Measurements from ENCODE around the gene CA9. TPM values are rescaled to one million over a fixed set of nuclear protein-coding genes. Genes with fewer than 3 reads are reported as not detected.

The CA9 gene
- total RNA-seq, 1 experiment from 2014 or later, result 1.0 TPM

- TF ChIP-seq NFYB (CRISPR knock-in tag; conservative IDR thresholded peaks at IDR 0.05; ENCODE audit: low read depth) (no peak), CDX4 (CRISPR knock-in tag; IDR thresholded peaks at IDR 0.05; ENCODE audit: borderline replicate concordance) (no peak), NFE2L1 (CRISPR knock-in tag; IDR thresholded peaks at IDR 0.05) (no peak)
- POLR2A ChIA-PET, result interaction anchor here (1.0 to 2.7 kb wide), 10 partner anchors 8 to 149 kb away, joined by 3 to 17 read pairs (median 4); partner anchors contain the start of genes CA9, HINT2 and TPM2
- Mint-ChIP-seq H3K4me1 (peaks cover 24% of the 10 kb centered on the region), H3K4me3 (peak overlapping the region; percentile 81), H3K36me3 (peaks cover 27% of the 10 kb centered on the region), H3K27ac (peak overlapping the region; percentile 71; the same call in 1 of the 2 replicates), H3K27me3 (ENCODE audit: low read depth) (no peaks in the 10 kb centered on the region; the same call in 1 of the 2 replicates), H3K9me3 (peaks cover 7% of the 10 kb centered on the region)
- CTCF ChIA-PET, result interaction anchor here (0.8 to 10.2 kb wide), 18 partner anchors 9 to 217 kb away, joined by 3 to 127 read pairs (median 12); partner anchors contain the start of genes CREB3, GBA2, RGP1 and TESK1
- DNase-seq (ENCODE audit: low spot score) (no peak), ATAC-seq (no peak)
Measured at GRCh38 chr9:35665471-35665818, 8.3 kb upstream of the CA9 start.

GRCh38 chr9:35666045-35666444 lies 7.7 kb upstream of the CA9 start:
- Mint-ChIP-seq H3K36me3 (peaks cover 21% of the 10 kb centered on the region), H3K27me3 (ENCODE audit: low read depth) (no peaks in the 10 kb centered on the region; the same call in 1 of the 2 replicates), H3K9me3 (peaks cover 7% of the 10 kb centered on the region), H3K4me3 (no peak overlapping the region), H3K4me1 (peaks cover 24% of the 10 kb centered on the region), H3K27ac (no peak overlapping the region)
- no peak for DNase-seq (ENCODE audit: low spot score)
- POLR2A ChIA-PET, result interaction anchor here (2.7 kb wide), 1 partner anchor 14 kb away, joined by 9 read pairs; no protein-coding TSS in a partner anchor
- no peak for ATAC-seq
- CTCF ChIA-PET, result interaction anchor here (1.7 to 10.2 kb wide), 9 partner anchors 10 to 216 kb away, joined by 4 to 127 read pairs (median 14); partner anchors contain the start of genes TESK1 and TPM2
- TF ChIP-seq CREM (CRISPR knock-in tag; IDR thresholded peaks at IDR 0.05) (no peak), SP1 (CRISPR knock-in tag; conservative IDR thresholded peaks at IDR 0.05) (no peak), ZBTB43 (CRISPR knock-in tag; IDR thresholded peaks at IDR 0.05) (no peak), ELF4 (CRISPR knock-in tag; IDR thresholded peaks at IDR 0.05; ENCODE audit: low read depth) (no peak), USF1 (CRISPR knock-in tag; IDR thresholded peaks at IDR 0.05) (no peak), JUN (CRISPR knock-in tag; IDR thresholded peaks at IDR 0.05) (no peak), ATF3 (CRISPR knock-in tag; conservative IDR thresholded peaks at IDR 0.05) (no peak), GTF2I (CRISPR knock-in tag; conservative IDR thresholded peaks at IDR 0.05) (no peak), MLX (CRISPR knock-in tag; IDR thresholded peaks at IDR 0.05) (no peak), ZNF281 (CRISPR knock-in tag; IDR thresholded peaks at IDR 0.05) (no peak), SMAD4 (CRISPR knock-in tag; IDR thresholded peaks at IDR 0.05) (no peak), TP53 (CRISPR knock-in tag; IDR thresholded peaks at IDR 0.05) (no peak), HMGXB4 (CRISPR knock-in tag; IDR thresholded peaks at IDR 0.05) (no peak), ARID4B (CRISPR knock-in tag; IDR thresholded peaks at IDR 0.05; ENCODE audit: borderline replicate concordance) (no peak), PREB (CRISPR knock-in tag; IDR thresholded peaks at IDR 0.05; ENCODE audit: borderline replicate concordance) (no peak), CREB1 (CRISPR knock-in tag; IDR thresholded peaks at IDR 0.05) (no peak)

Data from WTC11 (cell line).